Large intestine (tissue), 3 donors: Measurements from ENCODE around the gene FAM120A. TPM values are rescaled to one million over a fixed set of nuclear protein-coding genes. Genes with fewer than 3 reads are reported as not detected.

ENCODE experiments used
- DNase-seq, 2 donors: peaks; one replicate each; pipeline versions ENCODE4 v3.0.0 to v3.0.0-alpha.2; 2013
- H3K27ac ChIP-seq: one replicate; pipeline ENCODE4 v1.5.1; 2013; ENCODE audit warnings: low read length
- H3K27me3 ChIP-seq: 2 replicates; pipeline ENCODE4 v1.6.1; 2013; ENCODE audit warnings: low read length; ENCODE audit not compliant: control insufficient read depth, insufficient read depth
- H3K36me3 ChIP-seq: 2 replicates; pipeline ENCODE4 v1.6.1; 2013; ENCODE audit warnings: low read length; ENCODE audit not compliant: control insufficient read depth, insufficient read depth
- H3K4me1 ChIP-seq: one replicate; pipeline ENCODE4 v1.6.1; 2013; ENCODE audit warnings: low read length; ENCODE audit not compliant: control insufficient read depth, insufficient read depth
- H3K4me3 ChIP-seq: one replicate; pipeline ENCODE4 v1.5.1; 2013; ENCODE audit warnings: low read length
- H3K9me3 ChIP-seq: one replicate; pipeline ENCODE4 v1.6.1; 2013; ENCODE audit warnings: mild to moderate bottlenecking, low read depth, low read length, moderate library complexity; ENCODE audit not compliant: control insufficient read depth
- WGBS: methylation state at CpG from one replicate; pipeline ENCODE4 v1.1.5; 2013; ENCODE audit warnings: low lambda C conversion rate; ENCODE audit not compliant: insufficient coverage; 5-methylcytosine and 5-hydroxymethylcytosine counted together
- polyA plus RNA-seq: library from polyadenylated mRNA; unstranded; fragments of 120-200 nt; gene quantifications from one replicate; pipeline ENCODE4 v1.2.1, GENCODE V29; 2013

The FAM120A gene
- polyA plus RNA-seq, 1 donor, result 80.8 TPM

DNA sequence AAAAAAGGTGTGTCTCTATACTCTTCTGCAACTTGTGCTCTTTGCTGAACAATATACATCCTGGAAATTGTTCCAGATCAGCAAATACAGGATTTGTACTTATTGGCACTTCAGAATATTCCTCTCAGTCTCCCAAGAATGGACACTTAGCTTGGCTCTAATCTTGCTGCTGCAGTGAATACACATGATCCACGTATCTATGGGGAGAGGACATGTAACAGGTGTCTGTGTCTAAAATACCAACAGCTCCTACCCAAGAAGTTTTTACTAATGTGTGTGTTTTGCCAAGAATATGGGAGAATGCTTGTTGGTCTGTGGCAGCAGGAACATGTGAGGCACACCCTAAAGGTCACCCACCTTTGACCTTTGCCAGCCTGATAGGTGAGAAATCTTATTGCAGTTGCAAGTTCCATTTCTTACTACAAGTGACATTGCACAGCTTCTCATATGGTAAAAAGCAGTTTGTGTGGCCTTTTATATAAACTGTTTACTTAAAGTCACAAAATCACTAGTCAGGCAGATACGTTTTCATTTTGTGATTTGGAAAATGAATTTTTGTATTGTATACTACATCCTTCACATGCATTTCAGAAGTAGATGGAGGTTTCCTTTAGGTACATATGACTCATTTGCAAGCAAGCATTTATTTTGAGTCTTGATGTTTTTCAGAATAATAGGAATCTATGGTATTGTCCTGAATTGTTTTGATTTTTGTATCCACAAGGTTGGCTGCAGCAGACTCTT lies 160.7 kb downstream of the FAM120A start:
- H3K27me3 ChIP-seq, result no peaks in the 10 kb centered on the region
- DNase-seq, result no peak
- H3K4me1 ChIP-seq, result no peaks in the 10 kb centered on the region
- H3K9me3 ChIP-seq, result peaks cover 24% of the 10 kb centered on the region
- whole genome bisulfite sequencing, result no CpG with 5 or more reads among the region's 2 CpGs
- H3K27ac ChIP-seq, result no peak overlapping the region
- peaks cover 2% of the 10 kb centered on the region for H3K36me3 ChIP-seq
- no peak overlapping the region for H3K4me3 ChIP-seq

DNA sequence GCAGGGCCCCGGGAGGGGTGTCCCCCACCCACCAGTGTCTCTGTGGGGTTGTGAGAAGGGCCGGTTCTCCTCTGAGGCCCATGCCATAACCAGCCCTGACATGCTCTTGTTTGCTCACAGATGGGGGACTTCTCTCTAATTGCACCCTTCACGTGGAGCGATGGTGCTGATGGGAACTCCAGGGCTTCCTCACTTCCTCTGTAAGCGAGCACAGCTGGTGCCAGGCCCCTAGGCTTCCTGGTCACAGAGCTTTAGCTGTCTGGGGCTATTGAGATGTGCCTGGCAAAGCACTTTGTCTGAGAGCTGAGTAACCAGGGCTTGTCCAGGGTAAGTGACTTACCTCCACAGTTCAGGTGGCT lies 161.3 kb downstream of the FAM120A start:
- Histone ChIP-seq H3K4me3 (no peak overlapping the region), H3K27ac (no peak overlapping the region), H3K4me1 (no peaks in the 10 kb centered on the region), H3K36me3 (peaks cover 2% of the 10 kb centered on the region), H3K9me3 (peaks cover 21% of the 10 kb centered on the region), H3K27me3 (no peaks in the 10 kb centered on the region)
- whole genome bisulfite sequencing, result no CpG with 5 or more reads among the region's 5 CpGs
- DNase-seq, result no peak

DNA sequence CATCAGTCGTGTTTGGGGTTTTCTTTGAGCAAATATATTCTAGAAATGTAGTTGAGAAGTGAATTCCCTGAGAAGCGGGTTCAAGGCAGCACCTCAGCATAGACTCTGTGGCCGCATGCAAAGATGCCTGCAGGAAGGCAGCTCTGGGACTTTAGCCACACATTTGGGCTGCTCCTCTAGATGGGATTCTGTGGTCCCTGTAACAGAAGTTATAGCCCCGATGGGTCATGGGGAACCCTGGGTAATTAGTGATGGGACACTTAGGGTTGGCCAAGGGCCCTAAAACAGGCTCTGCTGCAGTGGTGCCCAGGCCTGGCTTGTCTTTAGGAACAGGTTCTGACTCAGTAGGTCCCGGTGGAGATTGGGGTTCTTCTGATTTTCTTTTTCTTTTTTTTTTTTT lies 161.7 kb downstream of the FAM120A start:
- Histone ChIP-seq H3K4me3 (no peak overlapping the region), H3K36me3 (peaks cover 5% of the 10 kb centered on the region), H3K9me3 (peaks cover 17% of the 10 kb centered on the region), H3K27me3 (no peaks in the 10 kb centered on the region), H3K27ac (no peak overlapping the region), H3K4me1 (no peaks in the 10 kb centered on the region)
- WGBS, result 100% methylated on average over 2 of the region's 5 CpGs
- DNase-seq, result no peak

DNA sequence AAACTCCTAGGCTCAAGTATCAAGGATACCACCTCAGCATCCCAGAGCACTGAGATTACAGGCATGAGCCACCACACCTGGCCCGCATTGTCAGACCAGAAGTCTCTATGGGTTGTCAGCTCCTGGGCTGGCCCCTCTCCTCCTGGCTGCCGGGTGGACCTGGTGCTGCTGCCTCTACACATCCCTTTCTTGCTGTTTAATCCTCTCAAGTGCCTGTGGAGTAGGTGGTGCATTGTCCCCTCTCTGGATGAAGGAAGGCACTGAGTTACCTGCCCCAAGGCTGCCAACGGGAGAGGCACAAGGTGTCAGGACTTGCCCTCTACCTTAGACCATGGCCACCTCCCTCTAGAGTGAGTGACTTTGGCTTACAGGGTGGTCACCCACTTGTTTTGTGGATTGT lies 162.3 kb downstream of the FAM120A start:
- Histone ChIP-seq H3K4me3 (no peak overlapping the region), H3K36me3 (peaks cover 6% of the 10 kb centered on the region), H3K4me1 (no peaks in the 10 kb centered on the region), H3K27ac (no peak overlapping the region), H3K27me3 (no peaks in the 10 kb centered on the region), H3K9me3 (peaks cover 13% of the 10 kb centered on the region)
- DNase-seq, result no peak
- WGBS, result no CpG with 5 or more reads among the region's 3 CpGs

DNA sequence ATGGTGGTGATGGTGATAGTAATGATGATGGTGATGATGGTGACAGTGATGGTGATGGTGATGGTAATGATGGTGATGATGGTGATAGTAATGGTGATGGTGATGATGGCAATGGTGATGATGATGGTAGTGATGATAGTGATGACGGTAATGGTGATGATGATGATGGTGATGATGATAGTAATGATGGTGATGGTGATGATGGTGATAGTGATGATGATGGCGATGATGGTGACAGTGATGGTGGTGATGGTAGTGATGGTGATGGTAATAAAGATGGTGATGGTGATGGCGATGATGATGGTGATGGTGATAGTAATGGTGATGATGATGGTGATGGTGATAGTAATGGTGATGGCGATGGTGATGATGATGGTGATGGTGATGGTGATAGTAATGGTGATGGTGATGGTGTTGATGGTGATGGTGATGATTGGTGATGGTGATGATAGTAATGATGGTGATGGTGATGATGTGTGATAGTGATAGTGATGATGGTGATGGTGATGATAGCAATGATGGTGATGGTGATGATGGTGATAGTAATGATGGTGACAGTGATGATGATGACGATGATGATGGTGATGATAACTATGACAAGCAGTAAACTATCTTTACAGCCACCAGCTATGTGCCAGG lies 163.5 kb downstream of the FAM120A start:
- no peak for DNase-seq
- 100% methylated on average over 3 of the region's 5 CpGs for WGBS
- H3K27me3 ChIP-seq, result no peaks in the 10 kb centered on the region
- H3K27ac ChIP-seq, result no peak overlapping the region
- H3K4me3 ChIP-seq, result no peak overlapping the region
- peaks cover 6% of the 10 kb centered on the region for H3K36me3 ChIP-seq
- H3K9me3 ChIP-seq, result peaks cover under 1% of the 10 kb centered on the region
- H3K4me1 ChIP-seq, result no peaks in the 10 kb centered on the region

Other genes with a start within 250 kb of the FAM120A start
- 52.6 TPM for gene FAM120AOS, start 1.9 kb downstream of the FAM120A start, polyA plus RNA-seq
- gene PHF2, start 124.9 kb downstream of the FAM120A start, polyA plus RNA-seq, result 24.9 TPM